Stimulated activated CD4-positive, alpha-beta T cell treated with anti-CD3 and anti-CD28 coated beads, Interleukin-12 subunit alpha, Interleukin-12 subunit beta, amount 100 ng/mL, for 4 hours (primary cell): Measurements from ENCODE around the gene FAM83F.
"Not testable (repeated sequence)": the region's sequence is repeated elsewhere in the genome, so short reads cannot be mapped to it uniquely, and the experiment has no call there.

ENCODE experiments used
- DNase-seq: peaks from one replicate; pipeline ENCODE4 v3.0.0-alpha.2; 2020

FAM83F gene

GRCh38 chr22:39994566-39995392 is at the start of gene FAM83F:
TSS of gene FAM83F (plus strand) at chr22:39994954. CDS start at chr22:39995043, 89 bp downstream.
- DNase-seq: peak; percentile 56

- no peak for DNase-seq
Measured at GRCh38 chr22:39946126-39946502, 48.6 kb upstream of the FAM83F start.

- no peak for DNase-seq
Measured at GRCh38 chr22:39946503-39947219, 48.1 kb upstream of the FAM83F start.

GRCh38 chr22:39947220-39948216 is 47.2 kb upstream of the FAM83F start:
- no peak for DNase-seq

GRCh38 chr22:39949964-39950737 is 44.6 kb upstream of the FAM83F start:
- DNase-seq: no peak

GRCh38 chr22:39951603-39952293 is 43.0 kb upstream of the FAM83F start:
- DNase-seq: not testable (repeated sequence)

GRCh38 chr22:39952347-39952746 is 42.4 kb upstream of the FAM83F start:
- no peak for DNase-seq

- DNase-seq: no peak
Measured at GRCh38 chr22:39953101-39953500, 41.7 kb upstream of the FAM83F start.

GRCh38 chr22:39954584-39955055 is 40.1 kb upstream of the FAM83F start:
- no peak for DNase-seq

- DNase-seq: no peak
Measured at GRCh38 chr22:39955675-39956074, 39.1 kb upstream of the FAM83F start.

GRCh38 chr22:39956932-39957664 is 37.7 kb upstream of the FAM83F start:
- DNase-seq: no peak

- DNase-seq: no peak
Measured at GRCh38 chr22:39958009-39958711, 36.6 kb upstream of the FAM83F start.

GRCh38 chr22:39958949-39959639 is 35.7 kb upstream of the FAM83F start:
- no peak for DNase-seq

GRCh38 chr22:39959640-39960447 is 34.9 kb upstream of the FAM83F start, which contains the start of gene TMA7B:
TSS of gene TMA7B (plus strand) at chr22:39960397. CDS start at chr22:39964375, 3,978 bp downstream.
- no peak for DNase-seq

GRCh38 chr22:39960791-39961746 is 33.7 kb upstream of the FAM83F start:
- DNase-seq: peak; percentile 39

GRCh38 chr22:39962071-39962470 is 32.7 kb upstream of the FAM83F start:
- DNase-seq: no peak

- no peak for DNase-seq
Measured at GRCh38 chr22:39965748-39966147, 29.0 kb upstream of the FAM83F start.
